GM19099 (cell line): Measurements from ENCODE around the gene TEX48.

Experiments
- POLR2A ChIP-seq: IDR thresholded peaks from 3 replicates; pipeline ENCODE4 v1.6.1; 2011; ENCODE audit warnings: low read depth; ENCODE audit not compliant: insufficient read length; ENCODE audit errors: extremely low read depth

TEX48 gene

DNA sequence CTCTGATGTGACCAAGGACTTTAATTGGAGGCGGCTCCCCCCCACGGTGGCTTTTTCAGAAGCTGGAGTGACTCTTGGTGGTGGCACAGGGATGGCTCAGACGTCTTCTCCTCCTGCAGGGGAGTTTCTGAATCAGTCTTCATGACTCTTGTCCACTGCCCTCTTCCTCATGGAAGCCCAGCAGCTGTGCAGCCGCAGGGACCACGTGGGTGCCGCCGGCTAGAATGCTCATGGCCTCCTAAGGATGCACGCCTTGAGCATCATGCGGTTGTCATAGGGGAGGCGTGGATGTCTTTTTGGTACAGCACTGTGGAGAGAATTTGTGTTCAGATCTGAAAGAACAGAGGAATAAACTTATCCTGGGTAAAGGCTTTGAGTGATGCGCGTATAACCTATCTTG is 25.7 kb downstream of the TEX48 start:
- no peak for TF ChIP-seq POLR2A

- no peak for TF ChIP-seq POLR2A
Measured at GRCh38 chr9:114655689-114656088, 26.3 kb downstream of the TEX48 start.

- TF ChIP-seq POLR2A: no peak
Measured at GRCh38 chr9:114653556-114654159, 28.3 kb downstream of the TEX48 start.

DNA sequence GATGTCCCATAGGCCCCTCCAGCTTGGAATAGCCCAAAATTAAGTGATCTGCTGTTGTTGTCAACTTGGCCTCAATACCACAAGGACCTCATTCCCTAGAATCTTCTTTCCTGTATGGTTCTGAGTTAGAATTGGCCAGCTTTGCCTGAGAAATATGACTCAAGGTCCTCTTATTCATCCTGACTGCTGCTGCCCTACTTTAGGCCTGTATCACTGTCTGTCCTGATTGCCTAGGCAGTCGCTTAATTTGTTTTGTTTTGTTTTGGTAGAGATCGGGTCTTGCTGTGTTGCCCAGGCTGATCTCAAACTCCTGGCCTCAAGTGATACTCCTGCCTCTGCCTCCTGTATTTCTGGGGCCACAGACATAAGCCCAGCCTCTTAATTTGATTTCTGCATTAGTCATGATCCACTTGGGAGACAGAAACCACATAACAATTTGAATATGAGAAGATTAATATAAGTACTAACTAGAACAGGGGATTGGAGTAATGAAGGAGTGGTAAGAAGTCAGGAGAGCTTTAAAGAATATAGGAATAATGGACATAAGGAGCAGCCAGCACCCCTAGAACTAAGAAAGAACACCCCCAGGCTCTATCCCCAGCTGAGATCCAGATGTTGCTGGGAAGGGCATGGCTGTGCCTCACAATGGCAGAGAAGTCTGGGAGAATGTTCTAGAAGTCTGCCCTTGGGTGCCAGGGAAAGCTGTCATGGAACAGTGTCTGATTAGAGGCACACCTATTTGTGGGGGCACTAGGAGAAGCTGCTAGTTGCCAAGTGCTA is 29.0 kb downstream of the TEX48 start:
- TF ChIP-seq POLR2A: no peak

- TF ChIP-seq POLR2A: no peak
Measured at GRCh38 chr9:114643896-114644295, 38.1 kb downstream of the TEX48 start.

DNA sequence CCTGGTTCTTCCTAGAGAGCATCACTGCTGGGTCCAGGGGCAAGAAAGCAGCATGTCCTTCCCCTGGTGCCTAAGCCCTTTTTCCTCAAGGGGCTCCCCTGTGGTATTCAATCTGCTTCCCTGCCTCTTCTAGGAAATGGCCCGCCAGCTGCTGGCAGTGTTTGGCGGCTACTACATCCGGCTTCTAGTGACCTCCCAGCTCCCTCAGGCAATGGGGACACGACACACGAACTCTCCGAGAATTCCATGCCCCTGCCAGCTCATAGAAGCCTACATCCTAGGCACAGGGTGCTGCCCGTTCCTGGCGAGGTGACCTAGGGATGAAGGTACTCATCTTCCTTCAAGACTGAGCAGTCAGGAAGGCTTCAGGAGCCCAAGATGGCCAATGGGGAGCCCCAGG is 39.0 kb downstream of the TEX48 start:
- no peak for TF ChIP-seq POLR2A

DNA sequence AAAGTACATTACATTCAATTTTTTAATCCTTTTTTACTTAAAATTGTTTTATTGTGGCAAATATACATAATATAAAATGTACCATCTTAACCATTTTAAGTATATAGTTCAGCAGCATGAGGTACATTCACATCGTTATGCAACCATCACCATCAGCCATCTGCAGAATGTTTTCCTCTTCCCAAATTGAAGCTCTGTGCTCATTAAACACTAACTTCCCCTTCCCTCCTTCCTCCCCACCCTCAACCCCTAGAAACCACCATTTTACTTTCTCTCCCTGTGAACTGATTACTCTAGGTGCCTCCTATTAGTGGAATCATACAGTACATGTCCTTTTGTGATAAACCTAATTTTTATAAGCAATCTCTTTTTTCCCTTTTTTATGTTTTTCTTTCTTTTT is 40.0 kb downstream of the TEX48 start:
- TF ChIP-seq POLR2A: no peak

- no peak for TF ChIP-seq POLR2A
Measured at GRCh38 chr9:114638404-114638803, 43.6 kb downstream of the TEX48 start.

GRCh38 chr9:114634387-114634786 is 47.6 kb downstream of the TEX48 start:
- TF ChIP-seq POLR2A: no peak

GRCh38 chr9:114633438-114634089 is 48.4 kb downstream of the TEX48 start:
- TF ChIP-seq POLR2A: no peak

DNA sequence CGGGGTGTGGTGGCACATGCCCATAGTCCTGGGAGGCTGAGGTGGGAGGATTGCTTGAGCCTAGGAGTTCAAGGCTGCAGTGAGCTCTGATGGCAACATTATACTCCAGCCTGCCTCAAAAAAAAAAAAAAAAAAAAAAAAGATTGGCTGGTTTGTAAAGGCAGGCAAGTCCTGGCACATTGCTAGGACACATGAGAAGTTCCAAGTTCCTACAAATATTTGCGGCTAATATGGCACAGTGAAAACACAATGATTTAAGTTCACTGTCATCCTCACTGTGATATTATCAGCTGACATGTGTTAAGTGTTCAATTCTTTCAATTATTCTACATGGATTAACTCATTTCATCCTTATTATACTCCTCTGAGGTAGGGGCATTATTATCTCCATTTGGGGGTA is 50.8 kb downstream of the TEX48 start:
- no peak for TF ChIP-seq POLR2A

- TF ChIP-seq POLR2A: no peak
Measured at GRCh38 chr9:114629563-114630090, 52.4 kb downstream of the TEX48 start.

- TF ChIP-seq POLR2A: no peak
Measured at GRCh38 chr9:114627553-114627952, 54.4 kb downstream of the TEX48 start.

- no peak for TF ChIP-seq POLR2A
Measured at GRCh38 chr9:114626415-114627020, 55.5 kb downstream of the TEX48 start.

- TF ChIP-seq POLR2A: no peak
Measured at GRCh38 chr9:114624677-114625076, 57.3 kb downstream of the TEX48 start.
